HUES6 (cell line): ENCODE results near the gene RNF10.
"Not testable (repeated sequence)": the region's sequence is repeated elsewhere in the genome, so short reads cannot be mapped to it uniquely, and the experiment has no call there.

ENCODE experiments used
- H3K27ac ChIP-seq: 2 replicates; pipeline ENCODE4 v1.7.0; 2013; ENCODE audit warnings: low read depth, mild to moderate bottlenecking, low read length, inconsistent platforms
- H3K27me3 ChIP-seq: 2 replicates; pipeline ENCODE4 v1.6.1; 2013; ENCODE audit warnings: low read length; ENCODE audit not compliant: control insufficient read depth, insufficient read depth
- H3K36me3 ChIP-seq: 2 replicates; pipeline ENCODE4 v1.6.1; 2013; ENCODE audit warnings: low read length; ENCODE audit not compliant: control insufficient read depth, insufficient read depth
- H3K4me1 ChIP-seq: 2 replicates; pipeline ENCODE4 v1.6.1; 2013; ENCODE audit warnings: low read length; ENCODE audit not compliant: control insufficient read depth, insufficient read depth
- H3K4me3 ChIP-seq: 2 replicates; pipeline ENCODE4 v1.5.1; 2013; ENCODE audit warnings: low read depth, low read length
- H3K9ac ChIP-seq: one replicate; pipeline ENCODE4 v1.6.1; 2013; ENCODE audit warnings: mild to moderate bottlenecking, low read length
- H3K9me3 ChIP-seq: 2 replicates; pipeline ENCODE4 v1.6.1; 2013; ENCODE audit warnings: low read depth, low read length; ENCODE audit not compliant: control insufficient read depth, insufficient read depth

Gene RNF10

GRCh38 chr12:120534203-120534702 is at the start of gene RNF10:
RNF10 (plus strand) TSS chr12:120534356; CDS start chr12:120534812, 456 bp downstream.
- Histone ChIP-seq H3K9ac (peak within 1 kb of the TSS; percentile 87), H3K27ac (peak within 1 kb of the TSS; percentile 77), H3K4me1 (peaks cover 29% of the 10 kb centered on the region), H3K9me3 (no peaks in the 10 kb centered on the region), H3K27me3 (no peaks in the 10 kb centered on the region), H3K4me3 (peak within 1 kb of the TSS; percentile 91), H3K36me3 (peaks cover 8% of the 10 kb centered on the region)

- Histone ChIP-seq H3K9me3 (peaks cover 2% of the 10 kb centered on the region; the same call in 1 of the 2 replicates), H3K27me3 (no peaks in the 10 kb centered on the region), H3K4me1 (no peaks in the 10 kb centered on the region; the same call in 1 of the 2 replicates), H3K36me3 (peaks cover 6% of the 10 kb centered on the region), H3K27ac (no peak overlapping the region), H3K4me3 (no peak overlapping the region), H3K9ac (no peak overlapping the region)
Measured at GRCh38 chr12:120485961-120486881, 47.9 kb upstream of the RNF10 start.

GRCh38 chr12:120487552-120487951 is 46.6 kb upstream of the RNF10 start:
- H3K27ac ChIP-seq, H3K9ac ChIP-seq, H3K27me3 ChIP-seq, H3K4me1 ChIP-seq, H3K9me3 ChIP-seq, H3K4me3 ChIP-seq: not testable (repeated sequence)
- H3K36me3 ChIP-seq = peaks cover 12% of the 10 kb centered on the region

- Histone ChIP-seq H3K4me3 (no peak overlapping the region), H3K9ac (no peak overlapping the region), H3K27me3 (no peaks in the 10 kb centered on the region), H3K36me3 (peaks cover 12% of the 10 kb centered on the region), H3K9me3 (peaks cover 2% of the 10 kb centered on the region; the same call in 1 of the 2 replicates), H3K27ac (no peak overlapping the region), H3K4me1 (no peaks in the 10 kb centered on the region; the same call in 1 of the 2 replicates)
Measured at GRCh38 chr12:120488057-120488640, 46.0 kb upstream of the RNF10 start.

- H3K9ac ChIP-seq = no peak overlapping the region
- H3K36me3 ChIP-seq = peaks cover 12% of the 10 kb centered on the region
- H3K27me3 ChIP-seq = no peaks in the 10 kb centered on the region
- H3K27ac ChIP-seq = no peak overlapping the region
- H3K4me1 ChIP-seq = no peaks in the 10 kb centered on the region; the same call in 1 of the 2 replicates
- H3K9me3 ChIP-seq = peaks cover 2% of the 10 kb centered on the region; the same call in 1 of the 2 replicates
- H3K4me3 ChIP-seq = no peak overlapping the region
Measured at GRCh38 chr12:120489018-120489417, 45.1 kb upstream of the RNF10 start.

- Histone ChIP-seq H3K27me3 (no peaks in the 10 kb centered on the region), H3K9ac (no peak overlapping the region), H3K4me1 (peaks cover 7% of the 10 kb centered on the region; the same call in 1 of the 2 replicates), H3K27ac (no peak overlapping the region), H3K36me3 (peaks cover 12% of the 10 kb centered on the region), H3K9me3 (peaks cover 2% of the 10 kb centered on the region; the same call in 1 of the 2 replicates), H3K4me3 (no peak overlapping the region)
Measured at GRCh38 chr12:120490325-120490724, 43.8 kb upstream of the RNF10 start.

GRCh38 chr12:120490833-120491512 is 43.2 kb upstream of the RNF10 start:
- H3K27me3 ChIP-seq = no peaks in the 10 kb centered on the region
- peaks cover 12% of the 10 kb centered on the region for H3K36me3 ChIP-seq
- H3K4me1 ChIP-seq = peaks cover 7% of the 10 kb centered on the region; the same call in 1 of the 2 replicates
- H3K9me3 ChIP-seq = peaks cover 2% of the 10 kb centered on the region; the same call in 1 of the 2 replicates
- H3K4me3 ChIP-seq = no peak overlapping the region
- no peak overlapping the region for H3K27ac ChIP-seq
- no peak overlapping the region for H3K9ac ChIP-seq

- no peak overlapping the region for H3K27ac ChIP-seq
- peaks cover 32% of the 10 kb centered on the region for H3K36me3 ChIP-seq
- H3K9ac ChIP-seq = peak overlapping the region; percentile 67
- peak overlapping the region; percentile 76 for H3K4me3 ChIP-seq
- no peaks in the 10 kb centered on the region for H3K27me3 ChIP-seq
- no peaks in the 10 kb centered on the region for H3K9me3 ChIP-seq
- H3K4me1 ChIP-seq = peaks cover 14% of the 10 kb centered on the region; the same call in 1 of the 2 replicates
Measured at GRCh38 chr12:120495186-120495730, 38.9 kb upstream of the RNF10 start.

GRCh38 chr12:120495731-120496412 is 38.3 kb upstream of the RNF10 start, which contains the start of gene DYNLL1:
DYNLL1 (plus strand) TSS chr12:120496113; CDS start chr12:120496422, 309 bp downstream.
- H3K36me3 ChIP-seq = peaks cover 35% of the 10 kb centered on the region
- peak within 1 kb of the TSS; percentile 86; the same call in 1 of the 2 replicates for H3K27ac ChIP-seq
- no peaks in the 10 kb centered on the region for H3K27me3 ChIP-seq
- H3K4me1 ChIP-seq = peaks cover 14% of the 10 kb centered on the region; the same call in 1 of the 2 replicates
- H3K4me3 ChIP-seq = peak within 1 kb of the TSS; percentile 93
- H3K9ac ChIP-seq = peak within 1 kb of the TSS; percentile 92
- no peaks in the 10 kb centered on the region for H3K9me3 ChIP-seq
